WTC11 (cell line): Measurements from ENCODE around the gene RNF212. TPM values are rescaled to one million over a fixed set of nuclear protein-coding genes. Genes with fewer than 3 reads are reported as not detected.

Experiments used
- ATAC-seq: fragments of 200-7000 bp; cut with Tn5 transposase; 2 replicates; pipeline ENCODE4 v1.10.0; 2021; ENCODE audit warnings: mild to moderate bottlenecking, moderate library complexity
- CTCF ChIA-PET: fragments of 300-600 bp; sonication (Branson Sonifier 250); formaldehyde crosslinking; loops from one replicate; lab custom pipeline; 2021; ENCODE audit warnings: antibody characterized with exemption; lab: Charles Lee
- POLR2A ChIA-PET: fragments of 350-600 bp; sonication (Branson Sonifier 250); formaldehyde crosslinking; loops from one replicate; lab custom pipeline; 2021; ENCODE audit warnings: antibody characterized with exemption; lab: Charles Lee
- DNase-seq: peaks from one replicate; pipeline ENCODE4 v3.0.0; 2021; ENCODE audit warnings: low spot score
- H3K27ac Mint-ChIP-seq: 2 replicates; pipeline ENCODE4 v1.8.0; 2021; ENCODE audit warnings: mixed read lengths
- H3K27me3 Mint-ChIP-seq: 2 replicates; pipeline ENCODE4 v1.8.0; 2021; ENCODE audit warnings: low read depth, mild to moderate bottlenecking, moderate library complexity, mixed read lengths
- H3K36me3 Mint-ChIP-seq: 2 replicates; pipeline ENCODE4 v1.8.0; 2021; ENCODE audit warnings: mixed read lengths
- H3K4me1 Mint-ChIP-seq: 2 replicates; pipeline ENCODE4 v1.8.0; 2022; ENCODE audit warnings: mixed read lengths
- H3K4me3 Mint-ChIP-seq: 2 replicates; pipeline ENCODE4 v1.8.0; 2021; ENCODE audit warnings: mild to moderate bottlenecking, moderate library complexity, mixed read lengths
- H3K9me3 Mint-ChIP-seq: 2 replicates; pipeline ENCODE4 v1.8.0; 2021; ENCODE audit warnings: mixed read lengths
- E2F1 ChIP-seq: sonication (generic); formaldehyde crosslinking; IDR thresholded peaks from 2 replicates; pipeline ENCODE4 v1.8.0; 2022; ENCODE audit warnings: mild to moderate bottlenecking, missing genetic modification reagents
- HMGXB4 ChIP-seq: sonication (generic); formaldehyde crosslinking; IDR thresholded peaks from 2 replicates; pipeline ENCODE4 v1.8.1; 2023; ENCODE audit warnings: mild to moderate bottlenecking, moderate library complexity, missing genetic modification reagents
- IRF1 ChIP-seq: sonication (generic); formaldehyde crosslinking; IDR thresholded peaks from 2 replicates; pipeline ENCODE4 v1.8.0; 2023; ENCODE audit warnings: missing genetic modification reagents
- PREB ChIP-seq: sonication (generic); formaldehyde crosslinking; IDR thresholded peaks from 2 replicates; pipeline ENCODE4 v1.8.1; 2022; ENCODE audit warnings: mild to moderate bottlenecking, missing genetic modification reagents, moderate library complexity, borderline replicate concordance
- STAT6 ChIP-seq: sonication (generic); formaldehyde crosslinking; conservative IDR thresholded peaks from 2 replicates; pipeline ENCODE4 v1.8.1; 2023; ENCODE audit warnings: mild to moderate bottlenecking, low read depth, missing genetic modification reagents, moderate library complexity
- TEAD4 ChIP-seq: sonication (generic); formaldehyde crosslinking; IDR thresholded peaks from 2 replicates; pipeline ENCODE4 v1.8.0; 2022; ENCODE audit warnings: mild to moderate bottlenecking, missing genetic modification reagents
- USF1 ChIP-seq: sonication (generic); formaldehyde crosslinking; IDR thresholded peaks from 2 replicates; pipeline ENCODE4 v1.8.0; 2022; ENCODE audit warnings: mild to moderate bottlenecking, missing genetic modification reagents
- ZNF138 ChIP-seq: sonication (generic); formaldehyde crosslinking; conservative IDR thresholded peaks from 2 replicates; pipeline ENCODE4 v1.8.1; 2022; ENCODE audit warnings: mild to moderate bottlenecking, moderate library complexity, missing genetic modification reagents
- ZNF263 ChIP-seq: sonication (generic); formaldehyde crosslinking; IDR thresholded peaks from 2 replicates; pipeline ENCODE4 v1.8.1; 2022; ENCODE audit warnings: low read depth, mild to moderate bottlenecking, moderate library complexity, missing genetic modification reagents
- ZNF281 ChIP-seq: sonication (generic); formaldehyde crosslinking; IDR thresholded peaks from 2 replicates; pipeline ENCODE4 v1.8.0; 2023; ENCODE audit warnings: mild to moderate bottlenecking, missing genetic modification reagents
- total RNA-seq: library from RNA; stranded (reverse); gene quantifications from 3 replicates; pipeline ENCODE4 v1.2.3, GENCODE V29; 2021

RNF212 gene
- total RNA-seq, 1 experiment from 2014 or later: 1.0 TPM

- CTCF ChIA-PET: interaction anchor here (1.3 to 1.4 kb wide), 2 partner anchors 26 to 49 kb away, joined by 3 to 5 read pairs; no protein-coding TSS in a partner anchor
- no peaks in the 10 kb centered on the region for H3K36me3 Mint-ChIP-seq
- POLR2A ChIA-PET: no interaction called here
Measured at GRCh38 chr4:1036095-1036494, 77.3 kb downstream of the RNF212 start.

More at GRCh38 chr4:1036095-1036494, 77.3 kb downstream of the RNF212 start:
- H3K4me1 Mint-ChIP-seq: no peaks in the 10 kb centered on the region
- no peak overlapping the region for H3K27ac Mint-ChIP-seq
- no peak for ATAC-seq
- no peak for TF ChIP-seq PREB (CRISPR knock-in tag)
- TF ChIP-seq E2F1: no peak
- TF ChIP-seq IRF1 (CRISPR knock-in tag): no peak
- TF ChIP-seq ZNF138 (CRISPR knock-in tag): no peak
- no peak for TF ChIP-seq HMGXB4 (CRISPR knock-in tag)
- no peak for TF ChIP-seq ZNF263 (CRISPR knock-in tag)
- TF ChIP-seq ZNF281 (CRISPR knock-in tag): no peak
- no peak for TF ChIP-seq USF1 (CRISPR knock-in tag)
- TF ChIP-seq STAT6 (CRISPR knock-in tag): no peak
- no peak for TF ChIP-seq TEAD4
- TF ChIP-seq, all 79 proteins: peak for 0
- Mint-ChIP-seq H3K9me3 (no peaks in the 10 kb centered on the region), H3K4me3 (no peak overlapping the region), H3K27me3 (no peaks in the 10 kb centered on the region)
- DNase-seq: no peak
